Astrocyte (in vitro differentiated cells and primary cell): ENCODE results near the gene NBEA.

Experiments
- EZH2 ChIP-seq: IDR thresholded peaks from 2 replicates; pipeline ENCODE4 v1.6.1; 2012; ENCODE audit warnings: mild to moderate bottlenecking, low read length, inconsistent platforms; ENCODE audit not compliant: insufficient read depth
- TF ChIP-seq, protein P1 (sequence below): IDR thresholded peaks from 2 replicates; pipeline ENCODE4 v1.5.1; 2011; ENCODE audit warnings: low read depth, mild to moderate bottlenecking, inconsistent platforms, low read length, moderate library complexity; ENCODE audit not compliant: insufficient read depth

DNA sequence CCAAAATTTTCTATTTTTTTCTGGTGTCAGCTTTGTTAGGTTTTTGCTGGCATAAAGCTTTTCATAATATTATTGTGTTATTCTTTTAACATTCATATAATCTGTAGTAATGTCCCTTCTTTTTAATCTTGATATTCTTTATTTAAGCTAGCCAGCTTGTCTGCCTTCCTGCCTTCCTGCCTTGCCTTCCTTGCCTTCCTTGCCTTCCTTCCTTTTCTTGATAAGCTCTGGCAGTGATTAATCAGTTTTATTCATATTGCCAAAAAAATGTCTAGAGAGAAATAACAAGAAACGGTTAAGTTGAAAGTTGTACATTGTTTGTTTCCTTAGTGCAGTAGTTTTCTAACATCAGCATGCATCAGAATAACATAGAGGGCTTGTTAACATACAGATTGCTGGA, 277.0 kb downstream of the NBEA start:
- TF ChIP-seq, protein P1, sequence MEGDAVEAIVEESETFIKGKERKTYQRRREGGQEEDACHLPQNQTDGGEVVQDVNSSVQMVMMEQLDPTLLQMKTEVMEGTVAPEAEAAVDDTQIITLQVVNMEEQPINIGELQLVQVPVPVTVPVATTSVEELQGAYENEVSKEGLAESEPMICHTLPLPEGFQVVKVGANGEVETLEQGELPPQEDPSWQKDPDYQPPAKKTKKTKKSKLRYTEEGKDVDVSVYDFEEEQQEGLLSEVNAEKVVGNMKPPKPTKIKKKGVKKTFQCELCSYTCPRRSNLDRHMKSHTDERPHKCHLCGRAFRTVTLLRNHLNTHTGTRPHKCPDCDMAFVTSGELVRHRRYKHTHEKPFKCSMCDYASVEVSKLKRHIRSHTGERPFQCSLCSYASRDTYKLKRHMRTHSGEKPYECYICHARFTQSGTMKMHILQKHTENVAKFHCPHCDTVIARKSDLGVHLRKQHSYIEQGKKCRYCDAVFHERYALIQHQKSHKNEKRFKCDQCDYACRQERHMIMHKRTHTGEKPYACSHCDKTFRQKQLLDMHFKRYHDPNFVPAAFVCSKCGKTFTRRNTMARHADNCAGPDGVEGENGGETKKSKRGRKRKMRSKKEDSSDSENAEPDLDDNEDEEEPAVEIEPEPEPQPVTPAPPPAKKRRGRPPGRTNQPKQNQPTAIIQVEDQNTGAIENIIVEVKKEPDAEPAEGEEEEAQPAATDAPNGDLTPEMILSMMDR: no peak
- TF ChIP-seq EZH2: no peak
